Measurements from ENCODE around the gene PSME1. TPM values are rescaled to one million over a fixed set of nuclear protein-coding genes. Genes with fewer than 3 reads are reported as not detected.

The PSME1 gene
- total and polyA plus RNA-seq, 2 of the 13 experiments (the other 11 are each of a cell fraction or from before 2014, with no cell fraction given) = 159 to 608 TPM

GRCh38 chr14:24098229-24098926 is 37.6 kb upstream of the PSME1 start (continued):
- TF ChIP-seq ZBTB43 (CRISPR knock-in tag; conservative IDR thresholded peaks at IDR 0.05) (0 out of 2 replicates have a peak, but pooled peaks have one; percentile 33), PREB (CRISPR knock-in tag; IDR thresholded peaks at IDR 0.05) (0 out of 2 replicates have a peak, but pooled peaks have one; percentile 52), ZBTB14 (CRISPR knock-in tag; IDR thresholded peaks at IDR 0.05) (peak; percentile 33; the same call in 1 of the 2 replicates), ZNF350 (CRISPR knock-in tag; IDR thresholded peaks at IDR 0.05; ENCODE audit: borderline replicate concordance, low read depth) (0 out of 2 replicates have a peak, but pooled peaks have one; percentile 57), HNRNPH1 (optimal IDR thresholded peaks at IDR 0.05; ENCODE audit: low read depth, low read length) (peak; percentile 79), FOXM1 (CRISPR knock-in tag; IDR thresholded peaks at IDR 0.05) (0 out of 2 replicates have a peak, but pooled peaks have one; percentile 60), ZNF256 (CRISPR knock-in tag; conservative IDR thresholded peaks at IDR 0.05) (peak; percentile 72; the same call in 1 of the 2 replicates), ZNF792 (CRISPR knock-in tag; IDR thresholded peaks at IDR 0.05) (no peak), NAIF1 (CRISPR knock-in tag; IDR thresholded peaks at IDR 0.05; ENCODE audit: borderline replicate concordance) (no peak), MAFK (conservative IDR thresholded peaks at IDR 0.05 in 1 of 2, IDR thresholded peaks at IDR 0.05 in 1 of 2; ENCODE audit: low read length in 2 of 2) (no peak), ZNF704 (CRISPR knock-in tag; IDR thresholded peaks at IDR 0.05; ENCODE audit: borderline replicate concordance) (0 out of 2 replicates have a peak, but pooled peaks have one; percentile 28), ISL2 (CRISPR knock-in tag; IDR thresholded peaks at IDR 0.05) (0 out of 2 replicates have a peak, but pooled peaks have one; percentile 31), ZNF549 (CRISPR knock-in tag; IDR thresholded peaks at IDR 0.05) (no peak), ZNF768 (CRISPR knock-in tag; IDR thresholded peaks at IDR 0.05) (peak; percentile 31; the same call in 1 of the 2 replicates), MBNL3 (CRISPR knock-in tag; conservative IDR thresholded peaks at IDR 0.05) (no peak), TCF7 (IDR thresholded peaks at IDR 0.05; ENCODE audit: low read depth) (no peak), SATB2 (CRISPR knock-in tag; IDR thresholded peaks at IDR 0.05) (0 out of 2 replicates have a peak, but pooled peaks have one; percentile 64), CREB3 (CRISPR knock-in tag; IDR thresholded peaks at IDR 0.05) (no peak), CERS6 (CRISPR knock-in tag; IDR thresholded peaks at IDR 0.05) (peak; percentile 73; the same call in 1 of the 2 replicates), THAP7 (CRISPR knock-in tag; IDR thresholded peaks at IDR 0.05) (0 out of 2 replicates have a peak, but pooled peaks have one; percentile 80), YEATS4 (CRISPR knock-in tag; IDR thresholded peaks at IDR 0.05; ENCODE audit: borderline replicate concordance) (peak; percentile 59; the same call in 1 of the 2 replicates)

All from HepG2 (cell line).